Measurements from ENCODE around the gene AP4B1. TPM values are rescaled to one million over a fixed set of nuclear protein-coding genes. Genes with fewer than 3 reads are reported as not detected.

Gene AP4B1
- total RNA-seq, 1 donor from 2014 or later, result 3.2 TPM

DNA sequence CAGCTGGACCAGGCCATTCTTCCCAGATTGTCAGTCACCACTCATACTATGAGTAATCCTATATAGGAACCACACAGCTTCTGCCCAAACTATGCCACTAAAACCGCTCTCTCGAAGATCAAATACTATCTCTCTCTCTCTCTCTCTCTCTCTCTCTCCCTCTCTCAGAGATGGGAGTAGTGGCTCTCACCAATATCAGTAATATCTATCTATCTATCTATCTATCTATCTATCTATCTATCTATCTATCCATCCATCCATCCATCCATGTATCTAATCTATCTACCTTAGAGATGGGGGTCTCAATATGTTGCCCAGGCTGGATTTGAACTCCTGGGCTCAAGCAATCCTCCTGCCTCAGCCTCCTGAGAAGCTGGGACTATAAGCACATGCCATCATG lies 19.9 kb upstream of the AP4B1 start:
- Histone ChIP-seq H3K27me3 (no peaks in the 10 kb centered on the region), H3K4me1 (peaks cover 0 to 5% of the 10 kb centered on the region in 2 donors), H3K4me3 (no peak overlapping the region), H3K36me3 (no peaks in the 10 kb centered on the region), H3K27ac (no peak overlapping the region), H3K9me3 (no peaks in the 10 kb centered on the region)
- TF ChIP-seq, protein P1, sequence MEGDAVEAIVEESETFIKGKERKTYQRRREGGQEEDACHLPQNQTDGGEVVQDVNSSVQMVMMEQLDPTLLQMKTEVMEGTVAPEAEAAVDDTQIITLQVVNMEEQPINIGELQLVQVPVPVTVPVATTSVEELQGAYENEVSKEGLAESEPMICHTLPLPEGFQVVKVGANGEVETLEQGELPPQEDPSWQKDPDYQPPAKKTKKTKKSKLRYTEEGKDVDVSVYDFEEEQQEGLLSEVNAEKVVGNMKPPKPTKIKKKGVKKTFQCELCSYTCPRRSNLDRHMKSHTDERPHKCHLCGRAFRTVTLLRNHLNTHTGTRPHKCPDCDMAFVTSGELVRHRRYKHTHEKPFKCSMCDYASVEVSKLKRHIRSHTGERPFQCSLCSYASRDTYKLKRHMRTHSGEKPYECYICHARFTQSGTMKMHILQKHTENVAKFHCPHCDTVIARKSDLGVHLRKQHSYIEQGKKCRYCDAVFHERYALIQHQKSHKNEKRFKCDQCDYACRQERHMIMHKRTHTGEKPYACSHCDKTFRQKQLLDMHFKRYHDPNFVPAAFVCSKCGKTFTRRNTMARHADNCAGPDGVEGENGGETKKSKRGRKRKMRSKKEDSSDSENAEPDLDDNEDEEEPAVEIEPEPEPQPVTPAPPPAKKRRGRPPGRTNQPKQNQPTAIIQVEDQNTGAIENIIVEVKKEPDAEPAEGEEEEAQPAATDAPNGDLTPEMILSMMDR (IDR thresholded peaks at IDR 0.05), result no peak
- intact Hi-C loops (cut with DNase I), result no loop called here
- DNase-seq (ENCODE audit: low spot score in 2 of 2), result no peak

DNA sequence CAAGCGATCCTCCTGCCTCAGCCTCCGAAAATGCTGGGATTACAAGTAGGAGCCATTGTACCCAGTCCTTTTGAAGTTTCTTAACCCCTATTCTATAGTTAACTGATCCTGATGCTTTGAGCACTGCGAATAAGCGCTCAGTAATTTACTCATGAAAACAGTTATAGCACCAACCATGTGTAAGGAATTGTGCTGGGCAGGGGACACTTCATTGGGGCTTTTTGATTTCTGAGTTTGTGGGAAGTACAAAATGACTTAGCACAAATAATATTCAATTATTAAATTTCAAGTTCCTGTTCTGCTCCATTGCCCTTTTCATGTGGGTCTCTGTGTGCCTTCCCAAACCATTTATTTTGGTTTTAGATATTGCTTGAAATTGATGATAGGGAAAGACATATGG lies 18.4 kb upstream of the AP4B1 start:
- no peak overlapping the region for H3K4me3 ChIP-seq
- DNase-seq (ENCODE audit: low spot score in 2 of 2), result no peak
- no peaks in the 10 kb centered on the region for H3K36me3 ChIP-seq
- H3K4me1 ChIP-seq, result peaks cover 0 to 3% of the 10 kb centered on the region in 2 donors
- H3K27me3 ChIP-seq, result no peaks in the 10 kb centered on the region
- TF ChIP-seq, protein P1 (IDR thresholded peaks at IDR 0.05), result no peak
- intact Hi-C loops (cut with DNase I), result no loop called here
- H3K9me3 ChIP-seq, result no peaks in the 10 kb centered on the region
- H3K27ac ChIP-seq, result no peak overlapping the region

DNA sequence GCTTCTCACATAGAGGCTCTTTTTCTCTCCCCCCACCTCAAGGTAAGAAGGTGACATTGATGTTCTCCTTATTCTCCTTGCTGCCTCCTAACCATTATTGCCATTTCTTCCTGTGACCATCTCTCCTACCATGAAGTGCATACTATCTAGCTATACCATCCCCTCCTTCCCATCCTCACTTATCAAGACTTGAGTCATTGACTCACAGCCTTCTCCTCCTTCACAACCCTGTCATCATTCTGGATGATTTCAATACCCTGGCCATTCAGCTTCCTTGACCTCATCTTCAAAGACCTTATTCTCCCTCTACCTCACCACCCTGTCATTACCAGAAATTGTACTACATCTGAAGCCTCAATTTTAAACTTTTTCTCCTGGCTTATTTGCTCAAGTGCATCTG lies 13.6 kb upstream of the AP4B1 start:
- Histone ChIP-seq H3K36me3 (no peaks in the 10 kb centered on the region), H3K4me1 (no peaks in the 10 kb centered on the region), H3K4me3 (no peak overlapping the region), H3K9me3 (no peaks in the 10 kb centered on the region), H3K27ac (no peak overlapping the region), H3K27me3 (no peaks in the 10 kb centered on the region)
- no peak for DNase-seq (ENCODE audit: low spot score in 2 of 2)
- TF ChIP-seq, protein P1 (IDR thresholded peaks at IDR 0.05), result no peak
- intact Hi-C loops (cut with DNase I), result no loop called here

DNA sequence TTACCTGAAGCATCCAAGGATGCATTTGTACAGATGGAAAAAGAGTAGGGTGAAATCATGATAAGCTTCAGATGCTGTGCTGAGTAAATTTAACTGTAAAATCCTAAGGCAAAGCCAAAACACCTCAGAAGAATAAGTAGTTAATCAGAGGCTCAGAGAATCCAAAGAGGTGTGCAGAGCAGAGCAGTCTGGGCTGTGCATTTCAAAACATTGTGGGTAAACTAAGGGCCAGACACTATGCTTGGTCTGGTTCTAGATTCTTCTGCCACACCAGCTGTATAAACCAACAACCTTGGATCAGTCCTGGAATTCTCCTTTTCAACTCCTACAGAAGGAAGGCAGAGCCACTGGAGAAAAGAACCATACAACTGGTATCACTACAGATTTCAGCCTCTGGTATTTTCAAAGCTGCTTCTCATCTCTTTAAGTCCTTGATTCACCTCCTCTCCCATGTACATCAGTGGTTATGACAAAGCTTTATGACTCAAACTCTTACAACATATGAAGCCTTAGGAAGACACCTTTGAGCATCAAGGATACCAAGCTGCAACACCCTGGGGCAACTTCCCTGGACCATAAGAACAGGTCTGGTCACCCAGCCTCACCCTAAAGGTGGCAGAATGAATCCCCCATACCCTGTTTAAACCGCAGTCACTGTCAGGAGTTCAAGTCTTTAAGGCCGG lies 12.9 kb upstream of the AP4B1 start:
- TF ChIP-seq, protein P1 (IDR thresholded peaks at IDR 0.05), result no peak
- Histone ChIP-seq H3K4me3 (no peak overlapping the region), H3K4me1 (peaks cover 0 to 6% of the 10 kb centered on the region in 2 donors), H3K27me3 (no peaks in the 10 kb centered on the region), H3K9me3 (no peaks in the 10 kb centered on the region), H3K36me3 (no peaks in the 10 kb centered on the region), H3K27ac (no peak overlapping the region)
- DNase-seq (ENCODE audit: low spot score in 2 of 2), result no peak
- intact Hi-C loops (cut with DNase I), result no loop called here

DNA sequence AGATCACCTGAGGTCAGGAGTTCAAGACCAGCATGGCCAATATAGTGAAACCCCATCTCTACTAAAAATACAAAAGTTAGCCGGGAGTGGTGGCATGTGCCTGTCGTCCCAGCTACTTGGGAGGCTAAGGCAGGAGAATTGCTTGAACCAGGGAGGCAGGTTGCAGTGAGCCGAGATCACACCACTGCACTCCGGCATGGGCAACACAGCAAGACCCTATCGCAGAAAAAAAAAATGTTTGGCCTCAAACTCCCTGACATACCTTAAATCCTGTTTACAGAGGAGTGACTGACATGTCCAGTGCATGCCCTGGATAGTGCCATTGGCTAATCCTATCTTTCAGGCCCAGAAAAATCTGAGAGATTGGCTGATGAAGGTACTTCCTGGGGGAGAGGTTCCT lies 12.4 kb upstream of the AP4B1 start:
- Histone ChIP-seq H3K4me1 (peaks cover 0 to 7% of the 10 kb centered on the region in 2 donors), H3K36me3 (peaks cover 1% of the 10 kb centered on the region in 2 donors), H3K4me3 (no peak overlapping the region), H3K9me3 (no peaks in the 10 kb centered on the region), H3K27ac (no peak overlapping the region), H3K27me3 (no peaks in the 10 kb centered on the region)
- TF ChIP-seq, protein P1 (IDR thresholded peaks at IDR 0.05), result no peak
- DNase-seq (ENCODE audit: low spot score in 2 of 2), result no peak
- intact Hi-C loops (cut with DNase I), result no loop called here
